ENCODE results near the gene SUGCT. TPM values are rescaled to one million over a fixed set of nuclear protein-coding genes. Genes with fewer than 3 reads are reported as not detected.

Gene SUGCT
- total RNA-seq, 1 donor from 2014 or later = 1.7 TPM

DNA sequence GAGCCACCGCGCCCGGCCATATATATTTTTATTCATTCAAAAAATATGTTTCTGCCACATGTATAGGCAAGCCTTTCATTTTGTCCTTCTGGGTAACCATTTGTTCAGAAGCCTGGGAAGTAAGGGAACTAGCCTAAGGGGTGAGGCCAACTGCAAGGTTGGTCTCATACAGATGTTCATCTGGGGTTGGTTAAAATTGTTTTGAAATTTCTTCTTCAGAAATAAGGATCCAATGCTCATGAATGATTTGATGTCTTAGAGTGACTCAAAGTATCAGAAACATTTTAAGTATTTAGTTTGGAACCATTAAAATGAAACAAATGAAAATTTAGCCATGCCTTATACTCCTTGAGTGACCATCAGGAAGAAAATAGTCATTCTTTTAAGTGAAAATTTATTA lies 397.2 kb downstream of the SUGCT start:
- H3K4me1 ChIP-seq = no peaks in the 10 kb centered on the region
- H3K27ac ChIP-seq = no peak overlapping the region
- ATAC-seq = no peak
- no peak overlapping the region for H3K4me3 ChIP-seq
- TF ChIP-seq, protein P1, sequence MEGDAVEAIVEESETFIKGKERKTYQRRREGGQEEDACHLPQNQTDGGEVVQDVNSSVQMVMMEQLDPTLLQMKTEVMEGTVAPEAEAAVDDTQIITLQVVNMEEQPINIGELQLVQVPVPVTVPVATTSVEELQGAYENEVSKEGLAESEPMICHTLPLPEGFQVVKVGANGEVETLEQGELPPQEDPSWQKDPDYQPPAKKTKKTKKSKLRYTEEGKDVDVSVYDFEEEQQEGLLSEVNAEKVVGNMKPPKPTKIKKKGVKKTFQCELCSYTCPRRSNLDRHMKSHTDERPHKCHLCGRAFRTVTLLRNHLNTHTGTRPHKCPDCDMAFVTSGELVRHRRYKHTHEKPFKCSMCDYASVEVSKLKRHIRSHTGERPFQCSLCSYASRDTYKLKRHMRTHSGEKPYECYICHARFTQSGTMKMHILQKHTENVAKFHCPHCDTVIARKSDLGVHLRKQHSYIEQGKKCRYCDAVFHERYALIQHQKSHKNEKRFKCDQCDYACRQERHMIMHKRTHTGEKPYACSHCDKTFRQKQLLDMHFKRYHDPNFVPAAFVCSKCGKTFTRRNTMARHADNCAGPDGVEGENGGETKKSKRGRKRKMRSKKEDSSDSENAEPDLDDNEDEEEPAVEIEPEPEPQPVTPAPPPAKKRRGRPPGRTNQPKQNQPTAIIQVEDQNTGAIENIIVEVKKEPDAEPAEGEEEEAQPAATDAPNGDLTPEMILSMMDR (IDR thresholded peaks at IDR 0.05) = no peak
- H3K9me3 ChIP-seq = no peaks in the 10 kb centered on the region
- intact Hi-C loops (cut with DNase I) = no loop called here
- DNase-seq = no peak
- no peaks in the 10 kb centered on the region for H3K36me3 ChIP-seq
- H3K27me3 ChIP-seq (ENCODE audit: low read depth) = no peaks in the 10 kb centered on the region

DNA sequence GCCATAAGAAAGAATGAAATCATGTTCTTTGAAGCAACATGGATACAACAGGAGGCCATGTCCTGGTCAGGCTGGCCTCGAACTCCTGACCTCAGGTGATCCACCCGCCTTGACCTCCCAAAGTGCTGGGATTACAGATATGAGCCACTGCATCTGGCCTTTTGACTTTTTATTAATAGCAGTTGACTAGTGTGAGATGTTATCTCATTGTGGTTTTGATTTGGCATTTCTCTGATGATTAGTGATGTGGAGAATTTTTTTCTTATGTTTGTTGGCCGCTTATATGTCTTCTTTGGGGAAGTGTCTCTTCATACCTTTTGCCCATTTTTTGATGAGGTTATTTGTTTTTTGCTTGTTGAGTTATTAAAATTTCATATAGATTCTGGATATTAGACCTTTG lies 400.9 kb downstream of the SUGCT start:
- Histone ChIP-seq H3K27ac (no peak overlapping the region), H3K4me3 (no peak overlapping the region), H3K9me3 (no peaks in the 10 kb centered on the region), H3K4me1 (no peaks in the 10 kb centered on the region), H3K27me3 (ENCODE audit: low read depth) (no peaks in the 10 kb centered on the region), H3K36me3 (no peaks in the 10 kb centered on the region)
- intact Hi-C loops (cut with DNase I) = no loop called here
- TF ChIP-seq, protein P1 (IDR thresholded peaks at IDR 0.05) = no peak
- no peak for ATAC-seq
- DNase-seq = no peak

DNA sequence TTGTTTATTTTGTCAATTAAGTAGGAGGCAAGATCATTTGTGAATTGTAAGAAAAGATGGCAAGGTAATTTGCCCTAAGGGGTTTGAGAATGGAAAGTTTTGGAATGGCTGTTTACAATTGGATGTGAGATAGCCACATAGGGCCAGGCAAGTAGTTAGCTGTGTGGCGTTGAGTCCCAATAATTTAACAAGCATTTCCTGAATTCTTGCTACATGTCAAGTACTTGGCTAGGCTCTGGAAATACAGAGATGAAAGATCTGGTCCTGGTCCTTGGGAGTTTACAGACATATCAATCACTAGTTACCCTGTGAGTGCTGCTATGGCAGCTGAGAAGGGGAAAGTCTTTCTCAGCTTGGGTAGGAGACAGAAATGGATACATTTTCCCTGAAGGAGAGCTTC lies 401.6 kb downstream of the SUGCT start:
- Histone ChIP-seq H3K36me3 (no peaks in the 10 kb centered on the region), H3K27me3 (ENCODE audit: low read depth) (no peaks in the 10 kb centered on the region), H3K9me3 (no peaks in the 10 kb centered on the region), H3K4me3 (no peak overlapping the region), H3K27ac (no peak overlapping the region), H3K4me1 (no peaks in the 10 kb centered on the region)
- TF ChIP-seq, protein P1 (IDR thresholded peaks at IDR 0.05) = no peak
- DNase-seq = no peak
- intact Hi-C loops (cut with DNase I) = no loop called here
- no peak for ATAC-seq

DNA sequence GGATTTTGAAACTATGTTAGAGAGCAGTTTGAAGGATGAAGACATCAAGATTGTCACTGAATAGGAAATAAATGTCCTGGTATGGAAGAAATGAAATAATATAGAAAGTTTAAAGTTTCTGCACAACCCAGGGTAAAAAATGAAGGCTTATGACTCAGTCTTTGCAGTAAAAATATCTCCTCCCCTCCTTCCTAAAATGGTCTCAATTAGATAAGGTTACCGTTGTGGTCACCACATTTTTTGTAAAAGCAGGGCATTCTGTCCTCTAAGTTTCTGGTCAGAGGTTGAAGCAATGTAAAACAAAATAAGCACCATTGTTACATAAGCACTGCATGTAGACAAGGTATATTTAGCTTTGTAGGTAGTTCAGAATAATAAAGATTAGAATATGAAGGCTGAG lies 403.5 kb downstream of the SUGCT start:
- ATAC-seq = no peak
- TF ChIP-seq, protein P1 (IDR thresholded peaks at IDR 0.05) = no peak

DNA sequence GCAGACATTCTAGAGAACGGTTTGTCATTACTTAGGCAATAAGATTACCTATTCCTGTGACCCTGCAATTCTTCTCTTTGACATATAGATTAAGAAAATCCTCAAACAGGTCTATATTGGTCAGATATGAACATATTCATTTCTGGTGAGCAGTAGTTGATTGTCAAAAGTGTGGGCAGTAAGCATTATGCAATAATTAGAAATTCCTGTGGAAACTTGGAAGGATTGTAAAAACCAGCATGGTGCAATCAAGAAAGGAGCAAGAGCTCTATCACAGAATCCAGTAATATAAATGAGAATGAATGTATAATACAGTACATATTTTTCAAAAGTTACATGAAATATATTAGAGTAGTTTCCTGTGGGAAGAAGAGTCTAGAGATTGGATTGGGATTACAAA lies 406.5 kb downstream of the SUGCT start:
- H3K4me1 ChIP-seq = no peaks in the 10 kb centered on the region
- no peaks in the 10 kb centered on the region for H3K9me3 ChIP-seq
- intact Hi-C loops (cut with DNase I) = no loop called here
- no peak for ATAC-seq
- H3K27ac ChIP-seq = no peak overlapping the region
- no peak for DNase-seq
- no peaks in the 10 kb centered on the region for H3K27me3 ChIP-seq (ENCODE audit: low read depth)
- TF ChIP-seq, protein P1 (IDR thresholded peaks at IDR 0.05) = no peak
- no peaks in the 10 kb centered on the region for H3K36me3 ChIP-seq
- no peak overlapping the region for H3K4me3 ChIP-seq

More for the DNA sequence above, 403.5 kb downstream of the SUGCT start:
- no peaks in the 10 kb centered on the region for H3K4me1 ChIP-seq
- DNase-seq = no peak
- H3K27ac ChIP-seq = no peak overlapping the region
- intact Hi-C loops (cut with DNase I) = no loop called here
- H3K27me3 ChIP-seq (ENCODE audit: low read depth) = no peaks in the 10 kb centered on the region
- H3K4me3 ChIP-seq = no peak overlapping the region
- no peaks in the 10 kb centered on the region for H3K9me3 ChIP-seq
- no peaks in the 10 kb centered on the region for H3K36me3 ChIP-seq

All from lower lobe of right lung (tissue), 2 donors.